ENCODE data around the gene AKAP6.

The AKAP6 gene

DNA sequence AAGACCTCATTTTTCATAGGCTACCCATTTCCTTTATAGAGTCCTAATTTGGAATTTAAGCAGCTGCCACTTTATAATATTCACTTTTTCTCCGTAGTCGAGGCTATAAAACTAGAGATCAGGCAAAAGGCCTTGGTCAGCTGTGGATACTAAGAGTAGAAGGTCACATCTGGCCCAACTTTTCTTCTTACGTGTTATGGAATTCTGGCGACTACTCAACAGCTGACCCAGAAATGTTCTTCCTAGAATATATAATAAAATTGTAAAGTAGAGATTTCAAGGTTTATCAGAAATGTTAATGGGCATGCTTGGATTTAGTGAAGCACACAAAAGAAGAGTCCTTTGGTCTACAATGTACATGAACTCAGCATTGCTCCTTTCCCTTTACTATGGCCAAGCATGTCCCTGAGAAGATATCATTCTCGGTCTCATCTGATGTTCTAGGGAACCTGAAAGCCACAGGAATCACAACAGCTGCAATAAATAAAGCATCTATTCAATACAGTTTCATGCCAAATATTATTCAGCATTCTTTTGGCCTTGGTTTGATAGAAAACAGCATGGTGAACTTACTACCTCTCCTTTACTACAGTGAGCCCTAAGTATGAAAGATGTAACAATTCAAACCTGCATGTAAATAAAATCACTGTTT lies 348.2 kb downstream of the AKAP6 start:
- no peak for TF ChIP-seq POLR2AphosphoS5 (IDR thresholded peaks at IDR 0.05; ENCODE audit: low read depth, low read length)
- TF ChIP-seq TAF1 (IDR thresholded peaks at IDR 0.05; ENCODE audit: borderline replicate concordance, low read depth, low read length) = no peak
- no peak for TF ChIP-seq POLR2A (IDR thresholded peaks at IDR 0.05; ENCODE audit: low read depth, low read length)
- DNase-seq (ENCODE audit: insufficient read length) = no peak
- no peak for FAIRE-seq

DNA sequence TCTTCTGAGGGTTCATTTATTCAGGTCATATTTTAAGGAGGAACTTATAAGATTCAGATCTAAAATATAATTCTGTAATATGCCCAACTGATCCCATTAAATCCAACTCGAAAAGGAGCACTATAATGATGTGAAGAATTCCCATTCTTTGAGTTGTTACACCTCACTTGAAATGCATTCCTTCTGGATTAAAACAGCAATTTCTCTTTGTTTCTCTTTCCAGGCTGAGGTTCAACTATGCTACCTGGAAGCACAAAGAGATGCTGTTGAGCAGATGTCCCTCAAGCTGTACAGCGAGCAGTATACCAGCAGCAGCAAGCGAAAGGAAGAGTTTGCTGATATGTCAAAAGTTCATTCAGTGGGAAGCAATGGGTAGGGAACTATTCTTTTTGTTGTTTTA lies 349.0 kb downstream of the AKAP6 start:
- no peak for TF ChIP-seq POLR2AphosphoS5 (IDR thresholded peaks at IDR 0.05; ENCODE audit: low read depth, low read length)
- DNase-seq (ENCODE audit: insufficient read length) (no peak), FAIRE-seq (no peak)

DNA sequence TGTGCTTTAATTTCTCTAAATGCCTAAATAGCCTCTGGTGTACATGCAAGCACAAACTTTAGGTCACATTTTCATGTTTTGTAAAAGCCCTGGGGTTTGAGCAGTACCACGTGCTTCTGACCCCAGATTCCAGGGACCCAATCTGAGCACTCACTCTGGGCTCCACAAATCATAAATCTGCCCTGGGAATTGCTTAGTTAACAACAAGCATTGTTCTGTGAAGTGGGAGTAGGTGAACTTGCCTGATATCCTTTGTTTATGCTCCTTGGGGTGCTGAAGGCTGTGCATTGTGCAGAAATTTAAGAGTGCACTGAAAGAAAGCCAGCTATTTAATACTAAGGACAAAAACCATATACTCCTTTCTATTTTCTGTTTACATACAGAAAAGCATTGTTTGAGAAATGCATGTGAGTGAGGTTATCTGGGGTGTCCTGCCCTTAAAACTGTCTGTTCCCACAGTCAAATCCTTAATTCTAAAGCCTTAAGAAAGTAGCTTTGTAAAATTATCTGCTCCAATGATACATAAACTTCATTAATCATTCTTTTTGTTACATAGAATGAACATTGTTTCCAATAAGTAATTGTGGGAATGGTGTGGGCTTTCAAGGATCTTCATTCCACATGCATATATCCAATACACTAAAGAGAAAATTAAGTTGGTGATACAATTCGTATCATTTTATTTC lies 351.0 kb downstream of the AKAP6 start:
- no peak for DNase-seq (ENCODE audit: insufficient read length)
- no peak for TF ChIP-seq TAF1 (IDR thresholded peaks at IDR 0.05; ENCODE audit: borderline replicate concordance, low read depth, low read length)
- TF ChIP-seq POLR2AphosphoS5 (IDR thresholded peaks at IDR 0.05; ENCODE audit: low read depth, low read length) = no peak
- TF ChIP-seq POLR2A (IDR thresholded peaks at IDR 0.05; ENCODE audit: low read depth, low read length) = no peak
- no peak for FAIRE-seq

DNA sequence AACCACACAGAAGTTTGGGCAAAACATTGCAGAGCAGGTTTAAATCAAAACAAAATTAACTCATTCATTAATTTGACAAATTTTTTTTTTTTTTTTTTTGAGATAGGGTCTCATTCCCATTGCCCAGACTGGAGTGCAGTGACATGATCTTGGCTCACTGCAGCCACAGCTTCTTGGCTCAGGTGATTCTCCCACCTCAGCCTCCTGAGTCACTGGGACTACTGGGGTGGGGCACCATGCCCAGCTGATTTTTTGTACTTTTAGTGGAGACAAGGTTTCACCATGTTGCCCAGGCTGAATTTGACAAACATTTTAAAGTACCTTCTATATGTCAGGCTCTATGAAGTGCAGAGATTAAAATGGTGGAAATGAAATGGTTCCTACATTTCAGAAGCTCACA lies 352.5 kb downstream of the AKAP6 start:
- FAIRE-seq (no peak), DNase-seq (ENCODE audit: insufficient read length) (no peak)
- no peak for TF ChIP-seq TAF1 (IDR thresholded peaks at IDR 0.05; ENCODE audit: borderline replicate concordance, low read depth, low read length)
- TF ChIP-seq POLR2A (IDR thresholded peaks at IDR 0.05; ENCODE audit: low read depth, low read length) = no peak
- TF ChIP-seq POLR2AphosphoS5 (IDR thresholded peaks at IDR 0.05; ENCODE audit: low read depth, low read length) = no peak

DNA sequence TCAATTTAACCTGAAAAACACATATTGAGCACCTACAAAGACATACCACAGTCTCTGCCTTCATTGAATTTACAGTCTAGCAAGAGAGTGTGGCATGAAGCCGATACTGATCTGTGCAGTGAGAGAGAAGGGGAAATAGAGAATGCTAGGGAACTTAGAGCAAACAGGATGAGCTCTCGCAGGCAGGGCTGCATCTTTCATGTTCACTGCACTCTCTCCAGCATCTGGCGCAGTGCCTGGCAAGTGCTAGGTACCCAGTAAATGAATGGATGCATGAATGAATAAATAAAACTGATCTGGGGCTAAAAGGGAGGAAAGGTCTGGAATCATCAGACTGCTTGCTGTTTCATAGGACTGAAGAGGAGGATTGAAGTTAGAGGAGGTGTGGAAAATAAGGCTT lies 353.1 kb downstream of the AKAP6 start:
- TF ChIP-seq TAF1 (IDR thresholded peaks at IDR 0.05; ENCODE audit: borderline replicate concordance, low read depth, low read length) = no peak
- no peak for TF ChIP-seq POLR2A (IDR thresholded peaks at IDR 0.05; ENCODE audit: low read depth, low read length)
- no peak for TF ChIP-seq POLR2AphosphoS5 (IDR thresholded peaks at IDR 0.05; ENCODE audit: low read depth, low read length)
- DNase-seq (ENCODE audit: insufficient read length) (no peak), FAIRE-seq (no peak)

DNA sequence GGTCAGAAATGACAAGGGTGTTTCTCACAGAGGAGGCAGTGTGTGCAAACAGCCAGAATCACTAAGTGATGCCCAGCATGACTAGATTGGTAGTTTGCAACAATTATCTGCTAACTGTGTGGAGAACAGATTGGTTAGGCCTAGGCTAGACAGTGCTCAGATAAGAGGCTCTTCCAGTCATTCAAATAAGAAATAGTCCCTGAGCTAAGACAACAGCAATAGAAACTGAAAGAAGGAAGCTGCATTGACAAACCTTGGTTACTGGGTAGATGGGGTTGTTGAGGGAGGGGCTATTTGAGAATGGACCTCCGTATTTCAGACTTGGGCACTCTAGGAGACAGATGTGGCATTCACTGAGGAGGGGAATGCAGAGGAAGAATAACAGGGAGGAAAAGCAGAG lies 354.6 kb downstream of the AKAP6 start:
- FAIRE-seq (peak; percentile 46), DNase-seq (ENCODE audit: insufficient read length) (no peak)
- TF ChIP-seq POLR2AphosphoS5 (IDR thresholded peaks at IDR 0.05; ENCODE audit: low read depth, low read length) = no peak
- TF ChIP-seq POLR2A (IDR thresholded peaks at IDR 0.05; ENCODE audit: low read depth, low read length) = no peak
- TF ChIP-seq TAF1 (IDR thresholded peaks at IDR 0.05; ENCODE audit: borderline replicate concordance, low read depth, low read length) = no peak

DNA sequence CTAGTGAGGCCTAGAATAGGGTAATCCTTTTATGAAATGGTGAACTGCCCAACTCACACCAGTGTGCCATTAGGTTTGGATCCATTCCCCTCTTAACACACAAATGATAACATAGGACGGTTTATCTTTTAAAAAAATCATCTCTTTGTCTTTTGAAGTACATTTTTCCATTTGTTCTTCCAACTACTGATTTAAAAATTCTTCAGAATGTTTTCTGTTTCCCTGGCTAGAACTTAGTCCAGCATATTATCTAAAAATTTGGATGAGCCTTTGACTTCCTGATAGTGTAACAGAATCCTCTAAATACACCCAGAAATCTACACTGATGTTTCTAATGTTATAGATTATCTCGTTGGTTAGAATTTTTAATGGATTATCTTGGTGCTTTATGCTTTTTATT lies 359.8 kb downstream of the AKAP6 start:
- TF ChIP-seq POLR2A (IDR thresholded peaks at IDR 0.05; ENCODE audit: low read depth, low read length) = no peak
- no peak for TF ChIP-seq TAF1 (IDR thresholded peaks at IDR 0.05; ENCODE audit: borderline replicate concordance, low read depth, low read length)
- TF ChIP-seq POLR2AphosphoS5 (IDR thresholded peaks at IDR 0.05; ENCODE audit: low read depth, low read length) = no peak
- FAIRE-seq = no peak
- DNase-seq (ENCODE audit: insufficient read length) = no peak

DNA sequence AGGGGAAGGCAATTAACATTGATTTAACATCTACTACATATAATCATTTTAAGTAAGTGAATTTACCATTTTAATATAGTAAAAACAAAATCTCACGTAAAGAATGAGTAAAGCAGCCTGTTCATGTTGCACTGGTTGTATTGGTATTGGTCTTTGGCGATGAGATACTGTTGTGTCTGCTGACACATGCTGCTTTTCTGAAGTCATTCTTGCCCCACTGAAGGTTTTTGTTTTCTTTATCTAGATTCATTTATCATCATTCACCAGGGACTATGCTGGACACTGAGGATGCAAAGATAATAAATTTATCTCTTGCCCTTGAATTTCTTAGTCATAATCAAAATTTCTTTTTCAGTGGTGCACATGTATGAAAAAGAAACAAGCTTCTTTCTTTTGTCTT lies 363.3 kb downstream of the AKAP6 start:
- FAIRE-seq (no peak), DNase-seq (ENCODE audit: insufficient read length) (no peak)
- TF ChIP-seq TAF1 (IDR thresholded peaks at IDR 0.05; ENCODE audit: borderline replicate concordance, low read depth, low read length) (no peak), POLR2A (IDR thresholded peaks at IDR 0.05; ENCODE audit: low read depth, low read length) (no peak), POLR2AphosphoS5 (IDR thresholded peaks at IDR 0.05; ENCODE audit: low read depth, low read length) (no peak)

DNA sequence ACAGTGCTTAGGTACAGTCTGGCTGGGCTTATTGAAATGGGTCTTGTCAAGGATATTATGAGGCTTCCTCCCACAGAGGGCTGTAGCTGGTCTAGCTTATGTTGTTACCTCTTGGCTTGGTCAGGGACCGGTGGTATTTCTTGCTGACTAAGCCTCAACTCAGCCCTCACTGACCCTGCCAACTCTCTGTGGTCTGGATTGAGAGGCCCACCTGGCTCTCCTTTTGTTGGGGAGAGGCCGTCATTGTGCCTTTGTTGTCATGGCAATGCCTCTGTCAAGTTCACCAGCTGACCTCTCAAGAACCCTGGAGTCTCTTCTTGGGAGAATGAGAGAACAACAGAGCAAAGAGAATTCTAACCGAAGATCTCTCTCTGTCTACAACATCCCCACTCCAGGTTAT lies 364.0 kb downstream of the AKAP6 start:
- FAIRE-seq (no peak), DNase-seq (ENCODE audit: insufficient read length) (no peak)
- TF ChIP-seq TAF1 (IDR thresholded peaks at IDR 0.05; ENCODE audit: borderline replicate concordance, low read depth, low read length) = no peak
- no peak for TF ChIP-seq POLR2AphosphoS5 (IDR thresholded peaks at IDR 0.05; ENCODE audit: low read depth, low read length)
- no peak for TF ChIP-seq POLR2A (IDR thresholded peaks at IDR 0.05; ENCODE audit: low read depth, low read length)

DNA sequence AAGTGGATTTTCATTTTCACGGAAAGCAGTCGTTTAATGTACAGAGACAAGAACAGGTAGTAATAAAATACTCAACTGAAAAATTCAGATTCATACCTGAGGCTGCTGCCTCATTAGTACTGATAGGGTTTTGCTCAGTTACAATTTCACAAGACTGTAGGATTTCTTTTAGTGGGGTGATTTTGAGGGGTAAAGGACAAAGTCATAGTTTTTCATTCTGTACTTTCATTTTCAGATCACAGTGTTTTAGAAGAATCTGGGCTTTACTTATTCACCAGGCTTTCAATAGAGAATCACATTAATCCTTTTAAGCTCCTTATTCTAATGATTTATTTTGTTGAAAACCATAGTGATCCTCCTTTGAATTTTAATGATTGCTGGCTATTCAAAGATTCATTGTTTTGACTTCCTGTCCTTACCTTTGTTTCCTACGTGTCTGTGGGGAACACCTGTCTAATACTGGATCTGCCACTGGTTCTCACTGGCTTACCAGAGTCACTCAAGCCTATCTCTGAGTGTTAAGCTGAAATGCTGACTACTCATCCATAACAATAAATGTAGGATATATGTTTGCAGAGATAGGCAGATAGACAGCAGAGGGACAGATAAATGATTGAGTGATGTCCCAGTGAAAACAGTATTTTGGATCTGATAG lies 365.8 kb downstream of the AKAP6 start:
- TF ChIP-seq POLR2A (IDR thresholded peaks at IDR 0.05; ENCODE audit: low read depth, low read length) (no peak), TAF1 (IDR thresholded peaks at IDR 0.05; ENCODE audit: borderline replicate concordance, low read depth, low read length) (no peak), POLR2AphosphoS5 (IDR thresholded peaks at IDR 0.05; ENCODE audit: low read depth, low read length) (no peak)
- DNase-seq (ENCODE audit: insufficient read length) (no peak), FAIRE-seq (no peak)

DNA sequence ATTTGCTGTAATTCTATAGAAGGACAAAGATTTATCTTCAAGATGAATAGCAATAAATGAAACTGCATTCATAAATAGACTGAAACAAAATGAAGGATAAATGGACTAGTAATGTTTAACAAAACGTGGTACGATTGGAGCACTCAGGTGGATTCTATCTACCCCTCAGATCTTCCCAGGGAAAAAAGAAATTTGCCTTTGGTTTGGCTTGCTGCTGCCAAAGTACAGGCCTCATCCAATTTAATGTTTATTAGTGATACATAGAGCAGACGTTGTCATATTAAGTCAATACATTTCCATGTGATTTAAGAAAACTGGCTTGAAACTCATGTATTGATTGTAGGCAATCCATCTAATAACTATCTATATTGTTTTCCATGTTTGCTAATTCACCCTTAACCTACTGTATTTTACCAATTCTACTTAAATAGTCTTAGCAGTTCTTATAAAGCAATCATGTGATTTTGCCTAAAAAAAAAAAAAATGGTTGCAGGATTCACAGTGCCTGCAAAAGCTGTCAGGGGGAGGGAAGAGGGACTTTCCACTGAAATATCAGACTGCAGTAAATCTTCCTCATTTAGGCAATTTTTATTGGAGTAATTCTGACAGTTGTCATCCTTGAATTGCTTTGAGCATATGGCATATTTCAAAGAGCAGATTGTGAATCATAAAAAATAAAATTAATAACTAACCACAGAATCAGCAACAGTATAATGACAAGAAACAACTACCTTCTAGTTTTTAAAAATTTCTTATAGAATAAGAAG lies 367.4 kb downstream of the AKAP6 start:
- TF ChIP-seq POLR2AphosphoS5 (IDR thresholded peaks at IDR 0.05; ENCODE audit: low read depth, low read length) = no peak
- TF ChIP-seq TAF1 (IDR thresholded peaks at IDR 0.05; ENCODE audit: borderline replicate concordance, low read depth, low read length) = no peak
- no peak for TF ChIP-seq POLR2A (IDR thresholded peaks at IDR 0.05; ENCODE audit: low read depth, low read length)
- FAIRE-seq = no peak

More for the DNA sequence above, 367.4 kb downstream of the AKAP6 start:
- DNase-seq (ENCODE audit: insufficient read length) = no peak
